AG09319 (cell line): ENCODE data around the gene NCOA7.
"Not testable (repeated sequence)": the region's sequence is repeated elsewhere in the genome, so short reads cannot be mapped to it uniquely, and the experiment has no call there.

ENCODE experiments used
- DNase-seq: peaks from one replicate; pipeline ENCODE4 v3.0.0-alpha.2; 2010; ENCODE audit warnings: low read depth; ENCODE audit errors: extremely low read depth
- TF ChIP-seq, protein P1 (sequence below): IDR thresholded peaks from 2 replicates; pipeline ENCODE4 v1.5.1; 2011; ENCODE audit warnings: low read depth, mild to moderate bottlenecking, inconsistent platforms, low read length, moderate library complexity

NCOA7 gene

DNA sequence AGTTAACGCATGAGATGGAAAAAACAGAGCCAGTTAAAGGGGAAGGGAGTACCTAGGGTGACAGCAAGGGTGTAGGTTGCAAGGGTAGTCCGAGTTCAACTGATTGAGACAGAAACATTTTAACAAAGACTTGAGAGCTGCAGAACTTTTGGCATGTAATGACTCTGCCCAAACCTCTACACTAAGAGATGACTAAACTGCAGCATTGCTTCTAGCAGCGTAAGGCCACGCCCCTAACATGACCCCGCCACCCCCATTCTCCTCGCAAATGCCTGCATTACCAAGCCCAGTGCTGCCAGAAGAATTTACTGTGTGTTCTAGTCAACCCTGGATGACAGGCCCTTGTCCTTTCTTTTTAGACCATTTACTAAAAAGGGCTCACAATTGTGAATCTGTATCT lies 159.5 kb downstream of the NCOA7 start:
- no peak for DNase-seq
- TF ChIP-seq, protein P1, sequence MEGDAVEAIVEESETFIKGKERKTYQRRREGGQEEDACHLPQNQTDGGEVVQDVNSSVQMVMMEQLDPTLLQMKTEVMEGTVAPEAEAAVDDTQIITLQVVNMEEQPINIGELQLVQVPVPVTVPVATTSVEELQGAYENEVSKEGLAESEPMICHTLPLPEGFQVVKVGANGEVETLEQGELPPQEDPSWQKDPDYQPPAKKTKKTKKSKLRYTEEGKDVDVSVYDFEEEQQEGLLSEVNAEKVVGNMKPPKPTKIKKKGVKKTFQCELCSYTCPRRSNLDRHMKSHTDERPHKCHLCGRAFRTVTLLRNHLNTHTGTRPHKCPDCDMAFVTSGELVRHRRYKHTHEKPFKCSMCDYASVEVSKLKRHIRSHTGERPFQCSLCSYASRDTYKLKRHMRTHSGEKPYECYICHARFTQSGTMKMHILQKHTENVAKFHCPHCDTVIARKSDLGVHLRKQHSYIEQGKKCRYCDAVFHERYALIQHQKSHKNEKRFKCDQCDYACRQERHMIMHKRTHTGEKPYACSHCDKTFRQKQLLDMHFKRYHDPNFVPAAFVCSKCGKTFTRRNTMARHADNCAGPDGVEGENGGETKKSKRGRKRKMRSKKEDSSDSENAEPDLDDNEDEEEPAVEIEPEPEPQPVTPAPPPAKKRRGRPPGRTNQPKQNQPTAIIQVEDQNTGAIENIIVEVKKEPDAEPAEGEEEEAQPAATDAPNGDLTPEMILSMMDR = no peak

DNA sequence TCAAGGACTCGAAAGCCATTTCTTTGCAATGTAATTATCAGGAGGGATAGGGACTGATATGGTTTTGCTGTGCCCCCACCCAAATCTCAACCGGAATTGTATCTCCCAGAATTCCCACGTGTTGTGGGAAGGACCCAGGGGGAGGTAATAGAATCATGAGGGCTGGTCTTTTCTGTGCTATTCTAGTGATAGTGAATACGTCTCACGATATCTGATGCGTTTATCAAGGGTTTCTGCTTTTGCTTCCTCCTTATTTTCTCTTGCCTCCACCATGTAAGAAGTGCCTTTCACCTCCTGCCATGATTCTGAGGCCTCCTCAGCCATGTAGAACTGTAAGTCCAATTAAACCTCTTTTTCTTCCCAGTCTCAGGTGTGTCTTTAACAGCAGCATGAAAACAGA lies 160.0 kb downstream of the NCOA7 start:
- DNase-seq = not testable (repeated sequence)

DNA sequence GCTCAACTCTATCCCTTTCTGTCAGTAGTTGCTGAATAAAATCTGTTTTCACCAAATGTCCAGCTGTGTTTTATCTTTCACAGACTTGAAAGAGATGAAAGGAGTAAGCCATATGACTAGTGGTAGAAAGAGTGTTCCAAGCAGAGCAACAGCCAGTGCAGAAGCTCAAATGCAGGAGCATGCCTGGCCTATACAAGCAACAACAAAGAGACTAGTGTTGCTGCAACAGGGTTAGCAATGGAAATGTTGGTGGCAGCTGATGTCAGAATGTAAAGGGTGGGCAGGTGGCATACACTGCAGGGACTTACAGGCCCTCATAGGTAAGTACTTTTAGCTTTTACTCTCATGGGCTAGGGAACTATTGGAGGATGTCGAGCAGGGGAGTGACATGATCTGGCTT lies 160.6 kb downstream of the NCOA7 start:
- TF ChIP-seq, protein P1 = no peak
- DNase-seq = no peak

DNA sequence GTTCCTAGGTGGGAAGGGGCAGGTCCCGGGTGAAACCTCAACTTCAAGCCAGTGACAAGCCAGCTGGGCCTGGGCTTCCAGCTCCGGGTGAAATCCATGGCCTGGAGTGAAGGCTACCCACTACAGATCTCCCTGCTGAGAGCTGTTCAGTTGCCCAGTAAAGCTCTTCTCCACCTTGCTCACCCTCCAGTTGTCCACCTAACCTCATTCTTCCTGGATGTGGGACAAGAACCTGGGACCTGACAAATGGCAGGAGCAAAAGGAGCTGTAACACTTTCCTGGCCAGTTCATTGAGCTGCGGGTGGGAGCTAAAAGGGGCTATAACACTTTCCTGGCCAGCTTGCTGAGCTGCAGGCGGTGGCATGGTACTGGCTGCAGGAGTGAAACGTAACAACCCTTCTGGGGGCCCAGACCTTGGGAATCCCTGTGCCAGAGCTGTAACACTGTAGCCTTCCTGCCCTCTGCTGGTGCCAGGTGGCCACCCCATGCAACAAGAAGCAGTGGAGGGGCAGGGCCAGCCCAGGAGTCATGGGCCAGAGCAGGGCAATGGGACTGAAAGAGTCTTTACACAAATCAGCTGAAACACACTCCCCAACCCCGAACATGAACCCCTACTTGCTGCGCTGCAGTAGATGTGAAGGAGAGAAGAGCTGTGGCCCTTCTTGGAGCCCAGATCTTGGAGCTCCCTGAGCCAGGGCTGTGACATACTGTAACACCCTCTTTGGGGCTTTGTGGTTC lies 162.2 kb downstream of the NCOA7 start:
- TF ChIP-seq, protein P1 = peak; percentile 50
- DNase-seq = no peak

DNA sequence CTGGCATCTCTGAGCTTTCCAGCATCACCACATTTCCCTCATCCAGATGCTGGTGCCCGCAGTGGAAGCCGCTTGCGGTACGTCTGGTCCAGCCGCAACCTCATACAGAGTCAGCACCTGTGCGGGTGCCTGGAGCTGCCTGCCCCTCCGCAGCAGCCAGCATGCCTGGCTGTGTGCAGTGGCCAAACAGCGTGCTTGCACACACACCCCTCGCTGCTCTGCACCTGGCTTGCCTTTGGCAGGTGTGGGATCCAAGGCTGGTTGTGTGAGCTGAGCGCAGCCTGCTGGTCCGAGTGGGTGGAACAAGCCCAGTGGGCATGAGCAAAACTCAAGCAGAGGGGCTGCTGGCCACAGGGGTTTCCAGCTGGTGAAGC lies 162.7 kb downstream of the NCOA7 start:
- TF ChIP-seq, protein P1 = peak; percentile 9

DNA sequence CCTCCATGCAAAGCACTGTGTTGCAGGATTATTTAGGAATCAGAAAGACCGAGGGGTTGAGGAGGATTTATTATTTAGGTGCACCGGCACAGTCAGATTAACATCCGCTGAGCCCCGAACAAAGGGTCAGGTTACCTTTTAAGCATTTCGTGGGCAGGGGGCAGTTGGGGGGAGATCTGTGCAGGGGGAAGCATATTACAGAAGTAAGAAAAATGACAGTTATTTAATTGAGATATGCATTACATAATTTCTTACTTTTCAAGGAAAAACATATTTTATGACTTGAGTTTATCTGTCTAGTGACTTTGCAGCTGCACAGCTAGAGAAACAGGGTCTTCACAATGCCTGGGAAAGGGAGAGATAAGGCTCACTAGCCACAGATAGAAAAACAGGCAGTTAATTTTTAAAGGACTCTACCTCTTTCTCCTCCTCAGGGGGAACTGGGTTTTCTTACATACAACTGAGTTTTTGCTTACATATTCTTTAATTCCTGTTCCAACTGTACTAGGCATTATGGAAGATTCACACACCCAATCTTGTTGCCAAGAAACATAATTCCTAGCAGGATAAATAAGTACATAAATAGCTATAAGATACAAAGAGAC lies 164.1 kb downstream of the NCOA7 start:
- TF ChIP-seq, protein P1 = no peak
- DNase-seq = no peak

More for the DNA sequence above, 162.7 kb downstream of the NCOA7 start:
- DNase-seq = no peak

DNA sequence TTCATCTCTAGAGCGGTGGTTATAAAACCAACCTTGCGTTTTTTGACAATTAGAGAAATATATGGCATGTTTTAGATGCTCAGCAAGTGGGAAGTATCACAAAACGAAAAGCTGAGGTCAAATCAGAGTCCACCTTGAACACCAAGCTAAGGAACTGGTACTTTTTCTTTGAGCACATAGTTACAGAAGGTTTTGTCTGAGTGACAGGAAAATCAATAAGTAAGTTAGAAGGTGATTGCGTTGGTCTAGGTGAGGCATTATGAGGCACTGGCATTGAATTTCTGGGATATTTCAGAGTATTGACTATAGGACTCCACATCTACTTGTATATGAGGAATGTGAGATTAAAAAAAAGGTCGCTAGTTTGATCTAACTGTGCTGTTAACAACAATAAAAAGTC lies 165.2 kb downstream of the NCOA7 start:
- DNase-seq = no peak
- TF ChIP-seq, protein P1 = no peak
